Neural progenitor cell (in vitro differentiated cells): ENCODE data around the gene CHMP6.

Experiments
- CTCF ChIP-seq: fragments of 200-600 bp; sonication (generic); IDR thresholded peaks from 2 replicates; pipeline ENCODE4 v1.5.1; 2017; ENCODE audit warnings: antibody characterized with exemption, mild to moderate bottlenecking
- EZH2 ChIP-seq: fragments of 200-600 bp; sonication (generic); IDR thresholded peaks from 2 replicates; pipeline ENCODE4 v1.6.1; 2017; ENCODE audit warnings: antibody characterized with exemption, mild to moderate bottlenecking, moderate library complexity

DNA sequence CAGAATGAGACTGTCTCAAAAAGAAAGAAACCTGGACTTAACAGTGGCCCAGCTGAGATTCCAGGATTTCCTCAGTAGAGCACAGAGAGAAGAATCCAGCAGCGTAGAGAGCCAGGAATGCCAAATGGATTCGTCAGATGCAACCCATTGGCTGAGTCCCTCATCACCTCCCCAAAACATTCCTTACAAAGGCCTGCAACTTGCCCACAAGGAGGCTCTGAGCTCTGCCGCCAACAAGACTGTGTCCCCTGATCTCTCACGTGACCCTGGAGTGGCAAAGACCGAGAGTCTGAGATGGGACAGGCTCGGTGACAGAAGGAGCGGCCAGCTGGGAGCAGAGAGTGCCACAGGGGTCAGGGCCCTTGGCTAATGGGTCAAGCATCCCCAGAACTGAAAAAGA lies 6.9 kb upstream of the CHMP6 start:
- peak; percentile 18 for TF ChIP-seq CTCF
- TF ChIP-seq EZH2: no peak
